CD4-positive, alpha-beta T cell treated with Interleukin-2 at 100 ng/mL for 4 hours (primary cell): Measurements from ENCODE around the gene VILL.
"Not testable (repeated sequence)": the region's sequence is repeated elsewhere in the genome, so short reads cannot be mapped to it uniquely, and the experiment has no call there.

Source experiments
- DNase-seq: peaks from one replicate; pipeline ENCODE4 v3.0.0-alpha.2; 2020; ENCODE audit warnings: low spot score

The VILL gene

DNA sequence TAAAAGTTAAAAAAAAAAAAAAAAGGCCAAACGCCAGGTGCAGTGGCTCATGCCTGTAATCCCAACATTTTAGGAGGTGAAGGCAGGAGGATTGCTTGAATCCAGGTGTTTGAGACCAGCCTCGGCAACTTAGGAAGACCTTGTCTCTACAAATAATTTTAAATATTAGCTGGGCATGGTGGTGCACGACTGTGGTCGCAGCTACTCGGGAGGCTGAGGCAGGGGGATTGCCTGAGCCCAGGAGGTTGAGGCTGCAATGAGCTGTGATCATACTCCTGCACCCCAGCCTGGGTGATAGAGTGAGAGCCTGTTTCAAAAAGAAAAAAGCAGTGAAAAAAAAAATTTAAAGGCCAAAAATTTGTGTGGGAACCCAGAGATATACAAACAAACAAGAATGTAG, 45.7 kb downstream of the VILL start:
- DNase-seq = no peak

DNA sequence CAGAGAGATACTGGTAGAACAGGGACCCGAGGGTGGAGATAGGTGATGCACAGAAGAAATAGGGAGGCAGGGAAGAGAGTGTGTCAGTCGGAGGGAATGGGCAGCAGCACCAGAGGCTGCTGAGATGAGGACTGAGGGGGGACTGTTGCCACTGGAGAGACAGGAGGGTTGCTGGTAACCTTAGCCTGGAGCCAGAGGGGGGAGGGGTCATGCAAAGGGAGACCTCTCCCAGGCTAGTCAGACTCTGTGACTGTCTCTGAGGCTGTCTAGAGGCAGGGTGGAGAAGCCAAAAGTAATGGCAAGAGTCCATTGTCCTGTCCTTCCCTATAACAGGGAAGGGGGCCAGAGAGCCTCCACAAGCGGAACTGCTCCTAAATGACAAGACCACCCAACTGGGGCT, 46.3 kb downstream of the VILL start:
- no peak for DNase-seq

DNA sequence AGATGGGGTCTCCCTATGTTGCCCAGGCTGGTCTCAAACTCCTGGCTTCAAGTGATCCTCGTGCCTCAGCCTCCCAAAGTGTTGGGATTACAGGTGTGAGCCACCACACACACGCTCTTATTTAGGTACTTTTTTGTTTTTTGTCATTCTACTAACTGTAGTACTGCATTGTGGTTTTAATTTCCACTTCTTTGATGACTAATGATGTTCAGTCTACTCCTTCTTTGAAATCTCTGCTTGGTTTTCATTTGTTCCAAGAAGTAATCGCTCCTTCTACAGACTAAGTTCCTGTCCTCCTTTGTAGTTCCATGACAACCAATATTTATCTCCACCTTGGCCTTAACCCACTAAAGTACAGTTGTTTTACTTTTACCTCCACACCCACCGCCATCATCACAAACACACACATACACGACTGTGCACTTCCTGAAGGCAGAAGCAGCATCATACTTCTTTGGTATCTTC, 47.9 kb downstream of the VILL start:
- peak; percentile 92 for DNase-seq

DNA sequence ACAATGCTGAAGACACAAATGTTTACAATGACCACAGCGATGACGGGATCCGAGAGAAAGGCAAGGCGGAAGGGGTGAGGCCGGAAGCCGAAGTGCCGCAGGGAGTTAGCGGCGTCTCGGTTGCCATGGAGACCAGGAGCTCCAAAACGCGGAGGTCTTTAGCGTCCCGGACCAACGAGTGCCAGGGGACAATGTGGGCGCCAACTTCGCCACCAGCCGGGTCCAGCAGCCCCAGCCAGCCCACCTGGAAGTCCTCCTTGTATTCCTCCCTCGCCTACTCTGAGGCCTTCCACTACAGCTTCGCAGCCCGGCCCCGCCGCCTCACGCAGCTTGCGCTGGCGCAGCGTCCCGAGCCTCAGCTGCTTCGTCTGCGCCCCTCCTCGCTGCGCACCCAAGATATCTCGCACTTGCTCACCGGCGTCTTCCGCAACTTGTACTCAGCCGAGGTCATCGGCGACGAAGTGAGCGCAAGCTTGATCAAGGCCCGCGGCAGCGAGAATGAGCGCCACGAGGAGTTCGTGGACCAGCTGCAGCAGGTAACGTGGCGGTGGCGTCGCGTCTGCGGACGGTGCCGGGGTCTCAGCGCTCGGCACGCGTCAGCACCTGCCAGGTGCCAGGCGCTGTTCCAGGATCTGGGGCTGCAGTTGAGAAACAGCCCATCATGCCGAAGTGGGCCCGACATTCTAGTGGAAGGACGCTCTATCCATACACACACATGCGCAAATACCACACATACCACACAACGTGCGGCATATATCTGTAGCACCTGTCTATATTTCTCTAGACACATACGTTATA, 48.7 kb downstream of the VILL start, which contains the start of gene DLEC1:
DLEC1 (plus strand) TSS at position 108 of the 798 bp plus-strand sequence; CDS start at position 126, 18 bp downstream.
- DNase-seq = peak; percentile 93

DNA sequence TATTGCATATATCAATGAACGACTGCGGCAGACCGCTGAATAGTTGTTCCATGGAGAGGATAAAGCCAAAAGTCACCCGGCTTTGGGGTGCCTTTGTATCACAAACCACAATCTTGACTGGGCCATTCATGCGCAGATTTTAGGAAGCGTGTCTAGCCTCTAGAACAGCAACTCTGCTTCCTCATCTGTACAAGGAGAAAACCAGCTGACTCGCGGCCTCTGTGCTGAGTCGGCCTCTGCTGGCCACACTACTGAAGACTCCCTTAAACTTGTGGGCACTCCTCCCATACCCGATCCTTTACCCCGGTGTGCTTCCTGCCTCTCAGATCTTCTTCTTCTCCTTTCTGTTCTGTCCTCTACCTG, 49.3 kb downstream of the VILL start:
- DNase-seq = peak; percentile 82

DNA sequence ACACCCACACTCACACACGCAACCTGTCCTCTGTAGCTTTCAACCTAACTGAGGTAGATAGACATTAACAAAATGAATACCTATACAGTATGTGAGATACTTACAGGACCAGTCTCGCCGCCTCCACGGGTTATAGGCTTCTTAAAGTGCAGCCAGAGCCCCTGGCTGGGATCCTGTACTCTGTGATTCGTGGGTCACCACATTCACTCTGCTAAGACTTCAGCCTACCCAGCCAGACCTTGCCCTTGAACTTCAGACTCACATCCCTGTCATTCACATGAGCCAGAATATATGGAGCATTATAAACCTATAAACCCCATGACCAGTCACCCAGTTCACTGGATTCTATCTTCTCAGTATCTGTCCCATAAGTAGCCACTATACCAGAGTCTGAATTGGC, 49.8 kb downstream of the VILL start:
- DNase-seq = no peak

DNA sequence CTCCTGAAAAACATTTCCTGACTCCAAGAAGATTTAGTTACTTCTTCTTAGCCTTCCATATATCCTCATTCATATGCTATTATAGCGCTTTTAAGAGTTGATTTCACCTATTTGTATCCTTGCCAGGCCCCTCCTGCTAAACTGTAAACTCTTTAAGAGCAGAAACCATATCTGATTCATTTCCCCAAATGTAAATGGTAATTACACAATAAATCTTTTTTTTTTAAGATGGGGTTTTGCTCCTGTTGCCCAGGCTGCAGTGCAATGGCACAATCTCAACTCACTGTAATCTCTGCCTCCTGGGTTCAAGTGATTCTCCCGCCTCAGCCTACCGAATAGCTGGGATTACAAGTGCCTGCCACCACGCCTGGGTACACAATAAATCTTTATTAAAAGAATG, 52.9 kb downstream of the VILL start:
- no peak for DNase-seq

DNA sequence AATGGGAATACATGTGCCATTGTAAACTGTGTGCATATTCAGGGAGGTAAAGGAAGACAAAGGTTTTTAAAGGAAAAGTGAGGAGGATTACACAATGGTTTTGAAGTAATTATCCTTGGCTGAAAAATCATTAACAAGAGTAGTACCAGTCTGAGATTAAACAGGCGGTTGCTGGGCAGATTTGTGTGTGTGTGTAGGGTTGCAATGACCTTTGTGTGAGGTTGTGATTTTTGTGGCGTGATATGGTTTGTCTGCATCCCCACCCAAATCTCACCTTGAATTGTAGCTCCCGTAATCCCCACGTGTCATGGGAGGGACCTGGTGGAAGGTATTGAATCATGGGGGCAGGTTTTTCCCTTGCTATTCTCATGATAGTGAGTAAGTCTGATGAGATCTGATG, 55.4 kb downstream of the VILL start:
- no peak for DNase-seq

DNA sequence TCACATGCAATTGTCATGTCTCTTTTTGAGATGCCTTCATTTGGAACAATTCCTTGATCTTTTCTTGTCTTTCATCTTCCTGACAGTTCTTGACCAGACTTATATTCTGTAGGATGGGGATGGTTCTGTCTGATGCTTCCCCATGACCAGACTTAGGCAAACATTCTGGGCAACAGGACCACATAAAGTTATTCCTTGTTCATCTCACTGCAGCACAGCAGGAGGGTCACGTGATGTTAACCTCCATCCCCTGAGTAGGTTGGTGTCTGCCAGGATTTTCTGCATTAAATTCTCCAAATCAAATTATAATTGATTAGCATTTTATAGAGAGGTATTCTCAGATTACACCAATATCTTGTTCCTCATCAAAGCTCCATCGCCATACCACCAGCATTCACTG, 56.2 kb downstream of the VILL start:
- no peak for DNase-seq

DNA sequence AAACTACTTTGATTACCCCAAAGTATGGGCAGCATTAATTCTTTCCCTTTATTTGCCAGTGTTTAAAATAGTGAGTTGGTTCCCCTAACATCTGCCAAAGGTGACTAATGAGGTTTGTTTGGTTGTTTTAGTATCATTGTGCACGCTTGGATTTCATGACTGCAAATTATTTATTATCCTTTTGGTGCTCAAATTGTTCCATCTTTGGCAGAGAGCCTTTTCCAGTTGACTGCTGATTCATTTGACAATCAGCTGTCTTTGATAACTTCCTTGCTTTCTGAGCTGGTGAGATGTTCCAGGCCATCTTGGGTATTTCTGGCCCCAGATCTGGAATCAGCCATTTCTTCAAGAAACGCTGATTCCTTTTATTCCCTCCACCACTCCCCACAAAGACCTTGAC, 57.3 kb downstream of the VILL start:
- DNase-seq = no peak

DNA sequence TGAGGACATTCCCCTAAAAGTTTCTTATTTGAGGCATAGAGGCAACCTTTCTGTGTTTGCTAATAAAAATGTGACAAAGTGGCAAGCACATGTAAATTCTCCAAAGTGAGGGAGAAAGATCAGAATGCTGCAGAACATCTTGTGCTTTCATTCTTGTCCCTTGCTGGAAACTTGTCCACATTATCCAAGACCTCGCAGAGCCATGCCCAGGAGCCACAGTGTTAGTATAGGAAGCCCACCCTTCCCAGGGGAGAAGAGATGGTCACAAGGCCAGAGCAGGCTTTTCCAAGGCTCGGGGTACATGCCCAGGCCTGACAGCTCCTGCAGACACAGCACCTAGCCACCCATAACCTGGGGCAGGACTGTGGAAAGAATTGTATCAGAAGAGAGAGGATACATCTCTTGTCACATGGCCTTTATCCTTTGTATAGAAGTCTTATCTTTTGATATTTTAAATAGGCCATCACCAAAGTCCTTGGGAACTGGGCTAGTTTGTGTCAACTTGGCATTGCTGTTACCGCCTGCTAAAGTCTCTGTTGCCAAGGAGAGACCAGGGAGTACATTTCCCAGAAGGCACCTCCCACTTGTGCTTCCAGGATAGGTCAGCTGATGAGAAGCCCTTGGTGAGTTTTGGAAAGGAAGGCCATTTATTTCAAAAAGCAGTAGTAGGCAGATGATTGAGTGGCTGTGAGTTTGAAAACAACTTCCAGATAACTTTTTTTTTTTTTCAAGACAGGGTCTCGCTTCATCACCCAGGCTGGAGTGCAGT, 59.0 kb downstream of the VILL start:
- DNase-seq = no peak

DNA sequence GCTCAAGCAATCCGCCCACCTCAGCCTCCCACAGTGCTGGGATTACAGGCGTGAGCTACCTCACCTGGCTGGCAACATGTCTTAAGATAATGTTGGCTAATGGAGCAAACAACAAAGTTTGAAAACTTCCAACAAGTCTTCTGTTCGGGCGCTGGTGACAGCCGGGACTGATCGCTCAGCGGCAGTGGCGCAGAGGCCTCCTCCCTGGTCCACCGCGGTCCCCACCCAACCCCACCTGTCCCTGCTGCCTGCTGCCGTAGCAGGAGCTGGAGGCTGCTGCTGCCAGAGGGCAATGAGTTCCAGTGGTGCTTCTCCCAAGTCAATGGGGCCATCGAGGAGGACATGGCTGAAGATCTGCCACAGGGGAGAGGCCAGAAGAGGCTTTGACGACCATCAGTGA, 60.5 kb downstream of the VILL start:
- no peak for DNase-seq

DNA sequence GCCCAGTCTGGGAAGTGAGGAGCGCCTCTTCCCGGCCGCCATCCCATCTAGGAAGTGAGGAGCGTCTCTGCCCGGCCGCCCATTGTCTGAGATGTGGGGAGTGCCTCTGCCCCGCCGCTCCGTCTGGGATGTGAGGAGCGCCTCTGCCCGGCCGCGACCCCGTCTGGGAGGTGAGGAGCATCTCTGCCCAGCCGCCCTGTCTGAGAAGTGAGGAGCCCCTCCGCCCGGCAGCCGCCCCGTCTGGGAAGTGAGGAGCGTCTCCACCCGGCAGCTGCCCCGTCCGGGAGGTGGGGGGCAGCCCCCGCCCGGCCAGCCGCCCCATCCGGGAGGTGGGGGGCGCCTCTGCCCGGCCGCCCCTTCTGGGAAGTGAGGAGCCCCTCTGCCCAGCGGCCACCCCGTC, 62.7 kb downstream of the VILL start:
- not testable (repeated sequence) for DNase-seq

DNA sequence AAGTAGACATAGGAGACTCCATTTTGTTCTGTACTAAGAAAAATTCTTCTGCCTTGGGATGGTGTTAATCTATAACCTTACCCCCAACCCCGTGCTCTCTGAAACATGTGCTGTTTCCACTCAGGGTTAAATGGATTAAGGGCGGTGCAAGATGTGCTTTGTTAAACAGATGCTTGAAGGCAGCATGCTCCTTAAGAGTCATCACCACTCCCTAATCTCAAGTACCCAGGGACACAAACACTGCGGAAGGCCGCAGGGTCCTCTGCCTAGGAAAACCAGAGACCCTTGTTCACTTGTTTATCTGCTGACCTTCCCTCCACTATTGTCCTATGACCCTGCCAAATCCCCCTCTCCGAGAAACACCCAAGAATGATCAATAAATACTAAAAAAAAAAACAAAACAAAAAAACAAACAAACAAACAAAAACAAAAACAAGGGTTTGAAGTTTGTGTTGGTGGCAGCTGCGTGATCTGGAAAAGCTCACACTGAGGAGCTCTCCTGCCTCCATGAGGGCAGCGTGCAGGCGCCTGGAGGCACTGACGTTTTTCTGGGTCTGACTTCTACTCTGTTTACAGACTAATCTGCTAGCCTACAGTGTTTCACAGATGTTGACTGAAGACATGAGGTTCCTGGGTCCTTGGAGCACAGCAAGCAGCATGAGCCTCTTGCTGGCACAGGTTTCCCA, 63.4 kb downstream of the VILL start:
- not testable (repeated sequence) for DNase-seq

DNA sequence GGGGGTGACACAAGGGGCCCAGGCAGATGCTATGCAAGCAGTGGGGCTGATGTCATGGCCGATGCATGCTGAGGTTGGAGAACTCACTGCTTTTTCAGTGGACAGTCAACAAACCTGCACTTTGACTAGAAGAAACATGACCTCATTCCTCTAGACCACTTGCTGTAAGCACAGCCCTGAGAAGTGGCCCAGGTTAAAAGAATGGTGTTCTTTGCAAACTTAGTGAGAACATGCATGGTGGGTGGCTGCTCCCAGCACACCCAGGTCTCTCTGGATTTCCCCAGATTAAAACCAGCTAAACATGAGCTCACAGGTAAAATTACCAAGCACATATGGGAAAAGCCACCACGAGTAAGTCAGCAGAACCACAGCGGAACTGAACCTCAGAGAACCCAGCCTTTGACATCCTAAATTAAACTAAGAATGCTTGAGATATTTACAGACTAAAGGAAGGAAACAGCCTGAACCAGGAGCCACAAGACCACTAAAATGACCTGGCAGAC, 64.0 kb downstream of the VILL start:
- no peak for DNase-seq
